ENCODE measurements around the gene AMFR. TPM values are rescaled to one million over a fixed set of nuclear protein-coding genes. Genes with fewer than 3 reads are reported as not detected.

The AMFR gene
- total RNA-seq, 4 donors from 2014 or later: 172 to 216 (median 194) TPM

DNA sequence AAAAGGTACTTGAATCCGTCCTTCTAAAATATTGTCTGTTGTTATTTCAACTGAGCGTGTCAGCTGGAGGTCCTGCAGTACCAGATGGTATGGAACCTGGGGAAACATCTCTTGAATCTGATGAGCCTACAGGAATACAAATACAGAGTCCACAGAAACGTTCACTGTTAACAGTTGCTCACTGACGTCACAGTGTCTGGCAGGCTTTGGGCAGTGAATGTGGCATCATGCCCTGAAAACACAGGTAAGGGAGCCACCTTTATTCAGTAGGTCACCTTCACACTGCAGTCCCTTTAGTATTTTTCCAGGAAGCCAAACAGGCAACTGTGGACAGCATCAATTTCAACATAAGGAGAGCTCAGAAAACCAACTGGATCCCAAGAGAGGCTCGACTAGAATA is 56.1 kb downstream of the AMFR start:
- Histone ChIP-seq H3K4me3 (no peak overlapping the region), H3K27me3 (no peaks in the 10 kb centered on the region), H3K36me3 (peaks cover 0 to 66% of the 10 kb centered on the region in 2 donors), H3K27ac (no peak overlapping the region), H3K4me1 (peaks cover 0 to 41% (median 9%) of the 10 kb centered on the region in 3 donors), H3K9me3 (no peaks in the 10 kb centered on the region)
- TF ChIP-seq, protein P1, sequence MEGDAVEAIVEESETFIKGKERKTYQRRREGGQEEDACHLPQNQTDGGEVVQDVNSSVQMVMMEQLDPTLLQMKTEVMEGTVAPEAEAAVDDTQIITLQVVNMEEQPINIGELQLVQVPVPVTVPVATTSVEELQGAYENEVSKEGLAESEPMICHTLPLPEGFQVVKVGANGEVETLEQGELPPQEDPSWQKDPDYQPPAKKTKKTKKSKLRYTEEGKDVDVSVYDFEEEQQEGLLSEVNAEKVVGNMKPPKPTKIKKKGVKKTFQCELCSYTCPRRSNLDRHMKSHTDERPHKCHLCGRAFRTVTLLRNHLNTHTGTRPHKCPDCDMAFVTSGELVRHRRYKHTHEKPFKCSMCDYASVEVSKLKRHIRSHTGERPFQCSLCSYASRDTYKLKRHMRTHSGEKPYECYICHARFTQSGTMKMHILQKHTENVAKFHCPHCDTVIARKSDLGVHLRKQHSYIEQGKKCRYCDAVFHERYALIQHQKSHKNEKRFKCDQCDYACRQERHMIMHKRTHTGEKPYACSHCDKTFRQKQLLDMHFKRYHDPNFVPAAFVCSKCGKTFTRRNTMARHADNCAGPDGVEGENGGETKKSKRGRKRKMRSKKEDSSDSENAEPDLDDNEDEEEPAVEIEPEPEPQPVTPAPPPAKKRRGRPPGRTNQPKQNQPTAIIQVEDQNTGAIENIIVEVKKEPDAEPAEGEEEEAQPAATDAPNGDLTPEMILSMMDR (IDR thresholded peaks at IDR 0.05): no peak
- no peak for TF ChIP-seq POLR2A (IDR thresholded peaks at IDR 0.05)
- TF ChIP-seq POLR2AphosphoS5 (IDR thresholded peaks at IDR 0.05): no peak
- no peak for TF ChIP-seq EP300 (IDR thresholded peaks at IDR 0.05)
- WGBS, 2 donors (ENCODE audit: low coverage in 1 of 2): 91 to 96% methylated on average over 3 to 5 of the region's 5 CpGs
- ATAC-seq: no peak

GRCh38 chr16:56368545-56368944 is 56.8 kb downstream of the AMFR start:
- 91 to 93% methylated on average over 2 of the region's 2 CpGs for WGBS, 2 donors (ENCODE audit: low coverage in 1 of 2)
- Histone ChIP-seq H3K36me3 (peaks cover 0 to 68% of the 10 kb centered on the region in 2 donors), H3K27ac (no peak overlapping the region), H3K4me3 (no peak overlapping the region), H3K27me3 (no peaks in the 10 kb centered on the region), H3K4me1 (peaks cover 0 to 40% (median 9%) of the 10 kb centered on the region in 3 donors), H3K9me3 (no peaks in the 10 kb centered on the region)
- ATAC-seq: no peak
- TF ChIP-seq EP300 (IDR thresholded peaks at IDR 0.05) (no peak), POLR2AphosphoS5 (IDR thresholded peaks at IDR 0.05) (no peak), POLR2A (IDR thresholded peaks at IDR 0.05) (no peak)
- TF ChIP-seq, protein P1 (IDR thresholded peaks at IDR 0.05): no peak

- Histone ChIP-seq H3K27ac (no peak overlapping the region), H3K4me1 (peaks cover 0 to 32% (median 9%) of the 10 kb centered on the region in 3 donors), H3K27me3 (no peaks in the 10 kb centered on the region), H3K9me3 (no peaks in the 10 kb centered on the region), H3K36me3 (peaks cover 0 to 68% of the 10 kb centered on the region in 2 donors), H3K4me3 (no peak overlapping the region)
- WGBS, 2 donors (ENCODE audit: low coverage in 1 of 2): 80% methylated on average over 4 of the region's 6 CpGs; no CpG with 5 or more reads in 1 of the 2 donors
- no peak for ATAC-seq
- TF ChIP-seq, protein P1 (IDR thresholded peaks at IDR 0.05): no peak
- TF ChIP-seq EP300 (IDR thresholded peaks at IDR 0.05): no peak
- no peak for TF ChIP-seq POLR2AphosphoS5 (IDR thresholded peaks at IDR 0.05)
- no peak for TF ChIP-seq POLR2A (IDR thresholded peaks at IDR 0.05)
Observed at GRCh38 chr16:56367764-56368163, 57.6 kb downstream of the AMFR start.

GRCh38 chr16:56366945-56367344 is 58.4 kb downstream of the AMFR start:
- no peak for TF ChIP-seq EP300 (IDR thresholded peaks at IDR 0.05)
- no peak for TF ChIP-seq POLR2AphosphoS5 (IDR thresholded peaks at IDR 0.05)
- no peak for TF ChIP-seq POLR2A (IDR thresholded peaks at IDR 0.05)
- TF ChIP-seq, protein P1 (IDR thresholded peaks at IDR 0.05): no peak
- Histone ChIP-seq H3K27ac (no peak overlapping the region), H3K9me3 (no peaks in the 10 kb centered on the region), H3K4me3 (no peak overlapping the region), H3K4me1 (peaks cover 0 to 24% (median 9%) of the 10 kb centered on the region in 3 donors), H3K36me3 (peaks cover 4 to 76% of the 10 kb centered on the region in 2 donors), H3K27me3 (no peaks in the 10 kb centered on the region)
- WGBS, 2 donors (ENCODE audit: low coverage in 1 of 2): 95 to 100% methylated on average over 1 to 3 of the region's 9 CpGs
- ATAC-seq: no peak

DNA sequence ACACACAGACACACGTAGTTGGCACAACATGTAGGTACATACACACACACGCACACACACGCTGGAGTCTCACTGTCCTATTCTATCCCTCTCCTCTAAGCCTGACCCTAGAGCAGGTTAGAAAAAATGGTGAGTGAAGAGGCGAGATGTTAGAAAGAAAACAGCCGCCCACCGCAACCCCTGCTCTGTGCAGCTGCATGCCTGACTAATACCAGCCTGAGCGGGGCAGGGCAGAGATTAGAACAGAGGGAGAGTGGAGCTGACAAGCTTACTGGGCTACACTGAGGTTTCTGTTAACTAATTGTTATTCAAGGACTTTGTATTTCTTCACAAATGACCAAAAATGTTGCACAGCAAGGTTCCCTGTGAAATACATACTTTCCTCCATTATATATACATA is 59.8 kb downstream of the AMFR start:
- ATAC-seq: no peak
- H3K36me3 ChIP-seq: peaks cover 4 to 88% of the 10 kb centered on the region in 2 donors
- TF ChIP-seq POLR2A (IDR thresholded peaks at IDR 0.05): no peak
- TF ChIP-seq, protein P1 (IDR thresholded peaks at IDR 0.05): no peak
- no peak for TF ChIP-seq POLR2AphosphoS5 (IDR thresholded peaks at IDR 0.05)
- TF ChIP-seq EP300 (IDR thresholded peaks at IDR 0.05): no peak
- WGBS, 2 donors (ENCODE audit: low coverage in 1 of 2): 73 to 92% methylated on average over 6 to 7 of the region's 7 CpGs
- no peak overlapping the region for H3K27ac ChIP-seq
- no peaks in the 10 kb centered on the region for H3K27me3 ChIP-seq
- no peaks in the 10 kb centered on the region for H3K9me3 ChIP-seq
- H3K4me3 ChIP-seq: no peak overlapping the region
- peaks cover 0 to 10% (median 0%) of the 10 kb centered on the region in 3 donors for H3K4me1 ChIP-seq
